ENCODE results near the gene ZBTB32.

- TF ChIP-seq CTCF (IDR thresholded peaks at IDR 0.05; ENCODE audit: insufficient read depth, low read depth, low read length) (no peak), EZH2 (IDR thresholded peaks at IDR 0.05; ENCODE audit: insufficient read depth, low read length) (no peak)
These were observed 14.1 kb downstream of the ZBTB32 start for GRCh38 chr19:35718345-35719041.
